ENCODE results near the gene PTPRG. TPM values are rescaled to one million over a fixed set of nuclear protein-coding genes. Genes with fewer than 3 reads are reported as not detected.

The PTPRG gene
- total and polyA plus RNA-seq, 2 of the 13 experiments (the other 11 are each of a cell fraction or from before 2014, with no cell fraction given): 8.0 to 25.3 TPM

GRCh38 chr3:61564395-61565059 lies 3.2 kb downstream of the PTPRG start:
- intact Hi-C loops (cut with micrococcal nuclease; ENCODE audit: unreplicated experiment) (loop anchor here (5.0 to 10.0 kb wide), 3 partner anchors 63 to 620 kb away; no protein-coding TSS in a partner anchor), in situ Hi-C loops (cut with HindIII; ENCODE audit: extremely low pct_ligation_motif_present, low pct_unique_long_range_greater_than_20kb) (loop anchor here (25.0 kb wide), 1 partner anchor 623 kb away; no protein-coding TSS in a partner anchor)
- ATAC-seq (no peak), DNase-seq (ENCODE audit: low spot score) (no peak), FAIRE-seq (no peak)
- WGBS (ENCODE audit: low lambda C conversion rate): 93% methylated on average over 24 of the region's 40 CpGs
- peak overlapping the region; percentile 92 for H3K4me2 ChIP-seq (ENCODE audit: low read depth, low read length)
- ChIA-PET POLR2A (no interaction called here), CTCF (ENCODE audit: low intra/inter-chr PET ratio, low total read pairs) (no interaction called here)
- H3K27ac ChIP-seq (ENCODE audit: extremely low read length, insufficient read depth, low read length): no peak overlapping the region
- 0 out of 2 replicates have a peak overlapping the region, but pooled peaks have one; percentile 98 for H3K9ac ChIP-seq (ENCODE audit: insufficient read depth, low read depth, low read length)
- H3K4me1 ChIP-seq (ENCODE audit: insufficient read depth, low read length): peaks cover 50% of the 10 kb centered on the region
- no peak overlapping the region for H2AFZ ChIP-seq (ENCODE audit: low read length)
- no peaks in the 10 kb centered on the region for H3K27me3 ChIP-seq (ENCODE audit: control insufficient read depth in 1 of 2, insufficient read depth in 2 of 2, low read length in 2 of 2)
- no peaks in the 10 kb centered on the region for H3K9me3 ChIP-seq (ENCODE audit: low read length)
- H3K36me3 ChIP-seq (replicated peaks in 1 of 2; ENCODE audit: control insufficient read depth in 1 of 2, insufficient read depth in 2 of 2, low read length in 2 of 2): no peaks in the 10 kb centered on the region
- peaks cover 4% of the 10 kb centered on the region for H4K20me1 ChIP-seq (ENCODE audit: insufficient read depth, low read length)
- peak overlapping the region in 2 of 3 experiments; percentile 86 to 98; a peak in 3 of 6 replicates for H3K4me3 ChIP-seq (replicated peaks in 1 of 3; ENCODE audit: insufficient read depth in 1 of 3, low read depth in 2 of 3, low read length in 3 of 3)
- BruUV-seq (replicated peaks): no TSS peak
- H3K79me2 ChIP-seq (ENCODE audit: insufficient read depth, low read length): peaks cover 67% of the 10 kb centered on the region
- TF ChIP-seq CTCF (CRISPR knock-in tag; IDR thresholded peaks at IDR 0.05) (peak; percentile 65), STAG1 (CRISPR knock-in tag; IDR thresholded peaks at IDR 0.05) (peak; percentile 50), ONECUT2 (CRISPR knock-in tag; IDR thresholded peaks at IDR 0.05) (no peak), ZBTB33 (CRISPR knock-in tag; IDR thresholded peaks at IDR 0.05) (peak; percentile 99), ZFP91 (CRISPR knock-in tag; IDR thresholded peaks at IDR 0.05; ENCODE audit: borderline replicate concordance) (0 out of 2 replicates have a peak, but pooled peaks have one; percentile 21), HOXD1 (CRISPR knock-in tag; IDR thresholded peaks at IDR 0.05) (no peak), ZNF687 (CRISPR knock-in tag; IDR thresholded peaks at IDR 0.05) (peak; percentile 19; the same call in 1 of the 2 replicates), AGO2 (optimal IDR thresholded peaks at IDR 0.05; ENCODE audit: low read depth, low read length) (peak; percentile 83), HOMEZ (CRISPR knock-in tag; IDR thresholded peaks at IDR 0.05; ENCODE audit: low read depth) (0 out of 2 replicates have a peak, but pooled peaks have one; percentile 46), ZMYM4 (CRISPR knock-in tag; IDR thresholded peaks at IDR 0.05) (peak; percentile 28; the same call in 1 of the 2 replicates), POGZ (CRISPR knock-in tag; IDR thresholded peaks at IDR 0.05) (peak; percentile 51; the same call in 1 of the 2 replicates)

All from HepG2 (cell line).